ENCODE data around the gene IPP. TPM values are rescaled to one million over a fixed set of nuclear protein-coding genes. Genes with fewer than 3 reads are reported as not detected.

Gene IPP
- total and polyA plus RNA-seq, 2 of the 8 experiments (the other 6 are each of a cell fraction or from before 2014, with no cell fraction given) = 1.4 to 5.6 TPM

DNA sequence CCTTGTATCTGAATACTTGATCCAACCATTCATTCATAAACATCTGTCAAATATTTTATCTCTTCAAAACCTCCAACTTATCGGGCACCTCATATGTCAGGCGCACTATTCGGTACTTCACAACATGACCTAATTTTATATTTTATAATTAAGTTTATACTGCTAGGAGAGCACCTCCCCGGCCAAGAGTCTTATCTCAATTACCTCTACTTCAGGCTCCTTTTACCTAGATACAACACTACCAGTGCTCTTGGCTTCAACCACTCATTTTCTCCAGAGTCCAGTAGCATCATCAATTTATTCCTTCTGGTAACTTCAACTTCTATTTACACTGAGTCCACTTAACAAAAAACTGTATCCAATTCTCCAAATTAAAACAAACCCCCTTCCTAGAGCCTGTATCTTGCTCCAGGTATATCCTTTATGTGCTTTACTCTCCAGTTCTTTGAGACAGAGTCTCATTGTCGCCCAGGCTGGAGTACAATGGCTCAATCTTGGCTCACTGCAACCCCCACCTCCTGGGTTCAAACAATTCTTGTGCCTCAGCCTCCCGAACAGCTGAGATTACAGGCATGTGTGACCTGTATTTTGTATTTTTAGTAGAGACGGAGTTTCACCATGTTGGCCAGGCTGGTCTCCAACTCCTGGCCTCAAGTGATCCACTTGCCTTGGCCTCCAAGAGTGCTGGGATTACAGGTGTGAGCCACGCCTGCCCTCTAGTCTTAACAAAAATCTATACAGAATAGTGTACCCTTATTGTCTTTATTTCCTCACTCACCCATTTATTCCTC is 82.9 kb downstream of the IPP start:
- H3K4me3 ChIP-seq (ENCODE audit: extremely low read depth in 1 of 4, insufficient read depth in 2 of 4, low read depth in 3 of 4, low read length in 4 of 4) = no peak overlapping the region
- H3K14ac ChIP-seq (ENCODE audit: insufficient read length) = no peak overlapping the region
- ChIA-PET POLR2A (ENCODE audit: partially characterized antibody) (no interaction called here), CTCF (ENCODE audit: partially characterized antibody) (no interaction called here)
- no peaks in the 10 kb centered on the region for H3K9me3 ChIP-seq (ENCODE audit: insufficient read depth in 2 of 2, low read depth in 1 of 2, low read length in 1 of 2)
- H2AK5ac ChIP-seq (ENCODE audit: low read depth, low read length) = no peak overlapping the region
- no peak overlapping the region for H3K9ac ChIP-seq (replicated peaks in 1 of 4; ENCODE audit: extremely low read depth in 1 of 4, low read depth in 3 of 4, low read length in 3 of 4)
- H2BK12ac ChIP-seq (ENCODE audit: low read depth, low read length) = no peak overlapping the region
- H2AFZ ChIP-seq (ENCODE audit: low read length) = no peak overlapping the region
- no peak overlapping the region for H4K8ac ChIP-seq (ENCODE audit: extremely low read depth, insufficient read depth, low read length)
- DNase-seq (ENCODE audit: low read depth in 1 of 2, low spot score in 2 of 2) = no peak
- no peak overlapping the region for H3K23ac ChIP-seq (ENCODE audit: insufficient read length)
- no peak overlapping the region for H3K4ac ChIP-seq (replicated peaks; ENCODE audit: insufficient read length, low read depth, low read length)
- H3K4me2 ChIP-seq (ENCODE audit: insufficient read depth in 1 of 2, low read depth in 2 of 2, low read length in 2 of 2) = no peak overlapping the region
- no peaks in the 10 kb centered on the region for H3K23me2 ChIP-seq (ENCODE audit: low read depth, low read length)
- H2BK20ac ChIP-seq (ENCODE audit: low read length) = no peak overlapping the region
- no peak overlapping the region for H2BK15ac ChIP-seq (ENCODE audit: low read length)
- H4K20me1 ChIP-seq (replicated peaks in 1 of 2; ENCODE audit: control insufficient read depth in 1 of 2, insufficient read depth in 2 of 2, low read length in 2 of 2) = peaks cover 15 to 17% of the 10 kb centered on the region in 2 experiments
- FAIRE-seq = no peak
- no peaks in the 10 kb centered on the region for H3K4me1 ChIP-seq (replicated peaks in 1 of 4; ENCODE audit: control insufficient read depth in 3 of 4, insufficient read depth in 4 of 4, low read length in 3 of 4)
- H3K79me2 ChIP-seq (ENCODE audit: control insufficient read depth in 1 of 2, insufficient read depth in 2 of 2, low read length in 2 of 2) = peaks cover 35 to 99% of the 10 kb centered on the region in 2 experiments
- no peak overlapping the region for H4K91ac ChIP-seq (replicated peaks; ENCODE audit: insufficient read length, low read length)
- H2BK120ac ChIP-seq (replicated peaks; ENCODE audit: low read depth, low read length) = no peak overlapping the region
- no peak overlapping the region for H2BK5ac ChIP-seq (ENCODE audit: low read depth, low read length)
- no peak overlapping the region for H4K5ac ChIP-seq (ENCODE audit: insufficient read length, low read depth, low read length)
- no peak overlapping the region for H3K56ac ChIP-seq (replicated peaks; ENCODE audit: insufficient read length, low read depth, low read length)
- H3K27ac ChIP-seq (ENCODE audit: low read depth, low read length) = no peak overlapping the region
- H3K36me3 ChIP-seq (ENCODE audit: control insufficient read depth in 2 of 4, insufficient read depth in 4 of 4, low read length in 3 of 4) = no peaks in the 10 kb centered on the region; a peak in 2 of 8 replicates
- no peaks in the 10 kb centered on the region for H3K27me3 ChIP-seq (replicated peaks in 1 of 4; ENCODE audit: control insufficient read depth in 3 of 4, extremely low read depth in 1 of 4, insufficient read depth in 3 of 4, low read length in 3 of 4)
- 95% methylated on average over 8 of the region's 8 CpGs; no CpG with 5 or more reads in 1 of the 2 experiments for WGBS, 2 experiments (ENCODE audit: extremely low coverage in 1 of 2, insufficient coverage in 1 of 2, insufficient read length in 1 of 2, insufficient replicate concordance in 2 of 2, low coverage in 1 of 2, low lambda C conversion rate in 2 of 2, missing lambda C conversion rate in 1 of 2)
- no peak overlapping the region for H3K18ac ChIP-seq (ENCODE audit: extremely low read depth, low read length)
- H3K79me1 ChIP-seq (ENCODE audit: low read depth, low read length) = peaks cover 5% of the 10 kb centered on the region; the same call in 1 of the 2 replicates
- TF ChIP-seq ZNF274 (IDR thresholded peaks at IDR 0.05; ENCODE audit: borderline replicate concordance, extremely low read depth, low read length) = no peak
- no peak for TF ChIP-seq SUZ12 (IDR thresholded peaks at IDR 0.05; ENCODE audit: low read length)
- TF ChIP-seq, protein P1, sequence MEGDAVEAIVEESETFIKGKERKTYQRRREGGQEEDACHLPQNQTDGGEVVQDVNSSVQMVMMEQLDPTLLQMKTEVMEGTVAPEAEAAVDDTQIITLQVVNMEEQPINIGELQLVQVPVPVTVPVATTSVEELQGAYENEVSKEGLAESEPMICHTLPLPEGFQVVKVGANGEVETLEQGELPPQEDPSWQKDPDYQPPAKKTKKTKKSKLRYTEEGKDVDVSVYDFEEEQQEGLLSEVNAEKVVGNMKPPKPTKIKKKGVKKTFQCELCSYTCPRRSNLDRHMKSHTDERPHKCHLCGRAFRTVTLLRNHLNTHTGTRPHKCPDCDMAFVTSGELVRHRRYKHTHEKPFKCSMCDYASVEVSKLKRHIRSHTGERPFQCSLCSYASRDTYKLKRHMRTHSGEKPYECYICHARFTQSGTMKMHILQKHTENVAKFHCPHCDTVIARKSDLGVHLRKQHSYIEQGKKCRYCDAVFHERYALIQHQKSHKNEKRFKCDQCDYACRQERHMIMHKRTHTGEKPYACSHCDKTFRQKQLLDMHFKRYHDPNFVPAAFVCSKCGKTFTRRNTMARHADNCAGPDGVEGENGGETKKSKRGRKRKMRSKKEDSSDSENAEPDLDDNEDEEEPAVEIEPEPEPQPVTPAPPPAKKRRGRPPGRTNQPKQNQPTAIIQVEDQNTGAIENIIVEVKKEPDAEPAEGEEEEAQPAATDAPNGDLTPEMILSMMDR (IDR thresholded peaks at IDR 0.05; ENCODE audit: control extremely low read depth in 1 of 3, insufficient read depth in 1 of 3, low read depth in 1 of 3, low read length in 3 of 3) = no peak
- TF ChIP-seq TCF12 (IDR thresholded peaks at IDR 0.05; ENCODE audit: low read depth, low read length) = no peak
- no peak for TF ChIP-seq BRCA1 (IDR thresholded peaks at IDR 0.05; ENCODE audit: low read depth, low read length)
- no peak for TF ChIP-seq SP1 (IDR thresholded peaks at IDR 0.05; ENCODE audit: low read depth, low read length)
- TF ChIP-seq CHD1 (IDR thresholded peaks at IDR 0.05; ENCODE audit: low read depth, low read length) = no peak
- TF ChIP-seq CHD2 (IDR thresholded peaks at IDR 0.05; ENCODE audit: low read length) = no peak
- no peak for TF ChIP-seq GTF2F1 (IDR thresholded peaks at IDR 0.05; ENCODE audit: borderline replicate concordance, low read depth, low read length)
- TF ChIP-seq EGR1 (IDR thresholded peaks at IDR 0.05; ENCODE audit: borderline replicate concordance, low read depth, low read length) = no peak
- no peak for TF ChIP-seq BACH1 (IDR thresholded peaks at IDR 0.05; ENCODE audit: low read length)
